ENCODE measurements around the gene PLA2G4A.

- TF ChIP-seq POLR2A (IDR thresholded peaks at IDR 0.05) = no peak
- TF ChIP-seq, protein P1, sequence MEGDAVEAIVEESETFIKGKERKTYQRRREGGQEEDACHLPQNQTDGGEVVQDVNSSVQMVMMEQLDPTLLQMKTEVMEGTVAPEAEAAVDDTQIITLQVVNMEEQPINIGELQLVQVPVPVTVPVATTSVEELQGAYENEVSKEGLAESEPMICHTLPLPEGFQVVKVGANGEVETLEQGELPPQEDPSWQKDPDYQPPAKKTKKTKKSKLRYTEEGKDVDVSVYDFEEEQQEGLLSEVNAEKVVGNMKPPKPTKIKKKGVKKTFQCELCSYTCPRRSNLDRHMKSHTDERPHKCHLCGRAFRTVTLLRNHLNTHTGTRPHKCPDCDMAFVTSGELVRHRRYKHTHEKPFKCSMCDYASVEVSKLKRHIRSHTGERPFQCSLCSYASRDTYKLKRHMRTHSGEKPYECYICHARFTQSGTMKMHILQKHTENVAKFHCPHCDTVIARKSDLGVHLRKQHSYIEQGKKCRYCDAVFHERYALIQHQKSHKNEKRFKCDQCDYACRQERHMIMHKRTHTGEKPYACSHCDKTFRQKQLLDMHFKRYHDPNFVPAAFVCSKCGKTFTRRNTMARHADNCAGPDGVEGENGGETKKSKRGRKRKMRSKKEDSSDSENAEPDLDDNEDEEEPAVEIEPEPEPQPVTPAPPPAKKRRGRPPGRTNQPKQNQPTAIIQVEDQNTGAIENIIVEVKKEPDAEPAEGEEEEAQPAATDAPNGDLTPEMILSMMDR (IDR thresholded peaks at IDR 0.05) = no peak
- TF ChIP-seq POLR2AphosphoS5 (IDR thresholded peaks at IDR 0.05) = no peak
- TF ChIP-seq EP300 (IDR thresholded peaks at IDR 0.05) = no peak
Observed at GRCh38 chr1:186915555-186915954, 86.8 kb downstream of the PLA2G4A start.

Data from sigmoid colon (tissue), 4 donors.